ENCODE data around the gene ZNRF1.
A peak's percentile ranks its signal among the peaks of the same experiment; 100 is the strongest.

ZNRF1 gene

GRCh38 chr16:74973304-74973703, 25.5 kb upstream of the ZNRF1 start:
- no peak for TF ChIP-seq POLR2AphosphoS5 (IDR thresholded peaks at IDR 0.05; ENCODE audit: low read depth, low read length)
- no peak for TF ChIP-seq REST (IDR thresholded peaks at IDR 0.05; ENCODE audit: insufficient read depth in 1 of 2, low read depth in 2 of 2, low read length in 2 of 2)
- no peak for TF ChIP-seq FOXP2 (optimal IDR thresholded peaks at IDR 0.05; ENCODE audit: borderline replicate concordance, extremely low read depth, extremely low read length, insufficient read depth)
- no peak for TF ChIP-seq SIN3A (IDR thresholded peaks at IDR 0.05; ENCODE audit: borderline replicate concordance, insufficient read depth, low read length)
- no peak for TF ChIP-seq TAF1 (IDR thresholded peaks at IDR 0.05; ENCODE audit: borderline replicate concordance, insufficient read depth, low read length)

DNA sequence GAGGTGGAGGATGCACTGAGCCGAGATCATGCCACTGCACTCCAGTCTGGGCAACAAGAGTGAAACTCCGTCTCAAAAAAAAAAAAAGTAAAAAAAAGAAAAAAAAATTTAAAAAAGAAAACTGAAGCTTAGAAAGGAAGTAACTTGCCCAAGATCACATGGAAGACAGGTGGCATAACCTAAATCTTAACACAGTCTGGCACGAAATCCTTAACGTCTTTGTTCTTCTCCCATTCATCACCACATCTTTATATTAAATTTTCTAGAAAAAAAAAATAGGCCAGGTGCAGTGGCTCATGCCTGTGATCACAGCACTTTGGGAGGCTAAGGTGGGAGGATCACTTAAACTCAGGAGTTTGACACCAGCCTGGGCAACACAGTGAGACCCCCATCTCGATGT, 23.2 kb upstream of the ZNRF1 start:
- no peak for TF ChIP-seq FOXP2 (optimal IDR thresholded peaks at IDR 0.05; ENCODE audit: borderline replicate concordance, extremely low read depth, extremely low read length, insufficient read depth)

DNA sequence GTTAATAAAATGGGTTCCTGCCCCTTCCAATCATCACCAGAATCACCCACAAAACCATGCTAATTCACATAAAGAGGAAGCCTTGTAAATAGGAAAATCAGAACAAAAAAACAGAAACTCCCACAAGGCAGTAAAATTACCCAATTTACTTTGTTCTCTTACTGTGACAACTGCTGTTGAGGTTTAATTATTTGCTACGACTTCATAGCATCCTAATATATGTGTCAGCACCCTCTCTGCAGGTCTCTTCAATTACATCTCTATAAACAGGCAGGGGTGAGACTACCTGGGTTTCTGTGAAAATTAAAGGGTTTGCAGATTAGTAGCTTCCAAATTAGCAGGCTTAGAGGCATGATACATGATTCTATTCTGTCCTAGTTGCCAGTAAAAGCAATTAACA, 16.6 kb upstream of the ZNRF1 start:
- no peak for TF ChIP-seq TAF1 (IDR thresholded peaks at IDR 0.05; ENCODE audit: borderline replicate concordance, insufficient read depth, low read length)
- no peak for TF ChIP-seq REST (IDR thresholded peaks at IDR 0.05; ENCODE audit: insufficient read depth in 1 of 2, low read depth in 2 of 2, low read length in 2 of 2)
- no peak for TF ChIP-seq SIN3A (IDR thresholded peaks at IDR 0.05; ENCODE audit: borderline replicate concordance, insufficient read depth, low read length)
- TF ChIP-seq FOXP2 (optimal IDR thresholded peaks at IDR 0.05; ENCODE audit: borderline replicate concordance, extremely low read depth, extremely low read length, insufficient read depth), result no peak
- no peak for TF ChIP-seq POLR2AphosphoS5 (IDR thresholded peaks at IDR 0.05; ENCODE audit: low read depth, low read length)

DNA sequence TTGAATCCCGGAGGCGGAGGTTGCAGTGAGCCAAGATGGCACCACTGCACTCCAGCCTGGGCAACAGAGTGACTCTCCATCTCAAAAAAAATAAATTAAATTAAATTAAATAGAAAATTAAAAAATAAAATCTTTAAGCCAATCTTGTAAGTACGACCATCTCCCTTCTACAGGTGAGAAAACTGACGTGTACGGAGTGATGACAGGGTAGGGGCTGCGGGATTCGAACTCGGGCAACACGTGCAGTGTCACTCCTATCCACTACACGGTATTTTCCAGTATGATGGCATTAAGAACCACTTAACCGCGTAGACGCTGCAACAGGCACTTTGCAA, 14.7 kb upstream of the ZNRF1 start:
- TF ChIP-seq FOXP2 (optimal IDR thresholded peaks at IDR 0.05; ENCODE audit: borderline replicate concordance, extremely low read depth, extremely low read length, insufficient read depth) (no peak), SIN3A (IDR thresholded peaks at IDR 0.05; ENCODE audit: borderline replicate concordance, insufficient read depth, low read length) (no peak), POLR2AphosphoS5 (IDR thresholded peaks at IDR 0.05; ENCODE audit: low read depth, low read length) (no peak), TAF1 (IDR thresholded peaks at IDR 0.05; ENCODE audit: borderline replicate concordance, insufficient read depth, low read length) (no peak), REST (IDR thresholded peaks at IDR 0.05; ENCODE audit: insufficient read depth in 1 of 2, low read depth in 2 of 2, low read length in 2 of 2) (no peak)

GRCh38 chr16:74984529-74985296, 14.1 kb upstream of the ZNRF1 start, which contains the start of gene WDR59:
Gene WDR59, minus strand, starts transcription at chr16:74985123. Its CDS starts 106 bp downstream, at chr16:74985017.
- TF ChIP-seq FOXP2 (optimal IDR thresholded peaks at IDR 0.05; ENCODE audit: borderline replicate concordance, extremely low read depth, extremely low read length, insufficient read depth), result peak; percentile 84
- no peak for TF ChIP-seq REST (IDR thresholded peaks at IDR 0.05; ENCODE audit: insufficient read depth in 1 of 2, low read depth in 2 of 2, low read length in 2 of 2)
- no peak for TF ChIP-seq SIN3A (IDR thresholded peaks at IDR 0.05; ENCODE audit: borderline replicate concordance, insufficient read depth, low read length)
- TF ChIP-seq TAF1 (IDR thresholded peaks at IDR 0.05; ENCODE audit: borderline replicate concordance, insufficient read depth, low read length), result no peak
- no peak; the same call in 1 of the 2 replicates for TF ChIP-seq POLR2AphosphoS5 (IDR thresholded peaks at IDR 0.05; ENCODE audit: low read depth, low read length)

Measured in PFSK-1 (cell line).